MCF 10A (cell line): ENCODE data around the gene PPT2. TPM values are rescaled to one million over a fixed set of nuclear protein-coding genes. Genes with fewer than 3 reads are reported as not detected.

Experiments
- BruUV-seq: library from RNA; stranded (reverse); fragments of 400-500 nt; replicated peaks from 2 replicates; lab custom pipeline; 2021; lab: Mats Ljungman, UMichigan
- CTCF ChIA-PET: fragments of 300-600 bp; sonication (Branson Sonifier 250); formaldehyde crosslinking; extraction: SDS; loops from one replicate; lab custom pipeline; 2021; ENCODE audit warnings: antibody characterized with exemption, inconsistent platforms; lab: Yijun Ruan, JAX
- POLR2A ChIA-PET: fragments of 300-600, 350-650 bp; sonication (Branson Sonifier 250); formaldehyde crosslinking; extraction: SDS; loops from one replicate; lab custom pipeline; 2020; ENCODE audit warnings: antibody characterized with exemption, inconsistent platforms; lab: Yijun Ruan, JAX
- DNase-seq: peaks from one replicate; pipeline ENCODE4 v3.0.0-alpha.2; 2018; ENCODE audit not compliant: unreplicated experiment
- H3K27ac Mint-ChIP-seq: one replicate; pipeline ENCODE4 v1.8.0; 2022; ENCODE audit warnings: mild to moderate bottlenecking, low read depth, mixed read lengths; ENCODE audit not compliant: unreplicated experiment
- H3K27me3 Mint-ChIP-seq: one replicate; pipeline ENCODE4 v1.8.0; 2022; ENCODE audit warnings: mixed read lengths; ENCODE audit not compliant: insufficient read depth, unreplicated experiment
- H3K36me3 Mint-ChIP-seq: one replicate; pipeline ENCODE4 v1.8.0; 2022; ENCODE audit warnings: mild to moderate bottlenecking, moderate library complexity, mixed read lengths; ENCODE audit not compliant: insufficient read depth, unreplicated experiment
- H3K4me1 Mint-ChIP-seq: one replicate; pipeline ENCODE4 v1.8.0; 2022; ENCODE audit warnings: mixed read lengths; ENCODE audit not compliant: insufficient read depth, unreplicated experiment
- H3K4me3 Mint-ChIP-seq: one replicate; pipeline ENCODE4 v1.8.0; 2022; ENCODE audit warnings: mild to moderate bottlenecking, moderate library complexity, mixed read lengths; ENCODE audit not compliant: unreplicated experiment
- H3K9me3 Mint-ChIP-seq: one replicate; pipeline ENCODE4 v1.8.0; 2022; ENCODE audit warnings: mixed read lengths; ENCODE audit not compliant: unreplicated experiment
- intact Hi-C: fragments of 100-400 bp; cut with micrococcal nuclease; formaldehyde crosslinking; loops from 2 replicates; pipeline ENCODE4 v1.14.1; 2022
- total RNA-seq: library from RNA; stranded (reverse); gene quantifications from 2 replicates; pipeline ENCODE4 v1.2.3, GENCODE V29; 2022
- TF ChIP-seq, protein P1 (sequence below): fragments of 200-600 bp; IDR thresholded peaks from one replicate; pipeline ENCODE4 v1.8.0; 2022; ENCODE audit warnings: antibody characterized with exemption, mild to moderate bottlenecking; ENCODE audit not compliant: unreplicated experiment

PPT2 gene
- total RNA-seq, 1 experiment from 2014 or later, result 3.7 TPM

- no peaks in the 10 kb centered on the region for H3K27me3 Mint-ChIP-seq
- POLR2A ChIA-PET, result interaction anchor here (0.5 to 1.0 kb wide), 4 partner anchors 12 to 1274 kb away, joined by 3 to 9 read pairs (median 4); no protein-coding TSS in a partner anchor
- BruUV-seq, result no TSS peak
- no peaks in the 10 kb centered on the region for H3K9me3 Mint-ChIP-seq
- H3K4me3 Mint-ChIP-seq, result peak overlapping the region; percentile 86
- no peak for DNase-seq
- TF ChIP-seq, protein P1, sequence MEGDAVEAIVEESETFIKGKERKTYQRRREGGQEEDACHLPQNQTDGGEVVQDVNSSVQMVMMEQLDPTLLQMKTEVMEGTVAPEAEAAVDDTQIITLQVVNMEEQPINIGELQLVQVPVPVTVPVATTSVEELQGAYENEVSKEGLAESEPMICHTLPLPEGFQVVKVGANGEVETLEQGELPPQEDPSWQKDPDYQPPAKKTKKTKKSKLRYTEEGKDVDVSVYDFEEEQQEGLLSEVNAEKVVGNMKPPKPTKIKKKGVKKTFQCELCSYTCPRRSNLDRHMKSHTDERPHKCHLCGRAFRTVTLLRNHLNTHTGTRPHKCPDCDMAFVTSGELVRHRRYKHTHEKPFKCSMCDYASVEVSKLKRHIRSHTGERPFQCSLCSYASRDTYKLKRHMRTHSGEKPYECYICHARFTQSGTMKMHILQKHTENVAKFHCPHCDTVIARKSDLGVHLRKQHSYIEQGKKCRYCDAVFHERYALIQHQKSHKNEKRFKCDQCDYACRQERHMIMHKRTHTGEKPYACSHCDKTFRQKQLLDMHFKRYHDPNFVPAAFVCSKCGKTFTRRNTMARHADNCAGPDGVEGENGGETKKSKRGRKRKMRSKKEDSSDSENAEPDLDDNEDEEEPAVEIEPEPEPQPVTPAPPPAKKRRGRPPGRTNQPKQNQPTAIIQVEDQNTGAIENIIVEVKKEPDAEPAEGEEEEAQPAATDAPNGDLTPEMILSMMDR, result no peak
- CTCF ChIA-PET, result interaction anchor here (1.1 kb wide), 1 partner anchor 36 kb away, joined by 4 read pairs; no protein-coding TSS in a partner anchor
- H3K4me1 Mint-ChIP-seq, result peaks cover 18% of the 10 kb centered on the region
- H3K36me3 Mint-ChIP-seq, result peaks cover 16% of the 10 kb centered on the region
- H3K27ac Mint-ChIP-seq, result no peak overlapping the region
- intact Hi-C loops, result loop anchor here (10.0 kb wide), 1 partner anchor 178 kb away; the partner anchor contains the start of gene DXO
These were observed 975 bp upstream of the PPT2 start for GRCh38 chr6:32152769-32153563.

GRCh38 chr6:32154514-32155161 lies 697 bp downstream of the PPT2 start:
- peaks cover 25% of the 10 kb centered on the region for H3K36me3 Mint-ChIP-seq
- TF ChIP-seq, protein P1, result peak; percentile 56
- H3K4me1 Mint-ChIP-seq, result peaks cover 18% of the 10 kb centered on the region
- peak; percentile 71 for DNase-seq
- ChIA-PET POLR2A (interaction anchor here (0.7 to 1.1 kb wide), 5 partner anchors 14 to 36 kb away, joined by 3 to 6 read pairs (median 3); partner anchors contain the start of genes AGPAT1, ATF6B and FKBPL), CTCF (interaction anchor here (0.6 to 1.1 kb wide), 11 partner anchors 9 to 1495 kb away, joined by 3 to 6 read pairs (median 3); partner anchors contain the start of gene EGFL8)
- H3K27me3 Mint-ChIP-seq, result no peaks in the 10 kb centered on the region
- no peaks in the 10 kb centered on the region for H3K9me3 Mint-ChIP-seq
- intact Hi-C loops, result loop anchor here (1.0 to 10.0 kb wide), 4 partner anchors 23 to 180 kb away; partner anchors contain the start of gene DXO
- peak overlapping the region; percentile 83 for H3K27ac Mint-ChIP-seq
- BruUV-seq, result no TSS peak
- H3K4me3 Mint-ChIP-seq, result peak overlapping the region; percentile 86

DNA sequence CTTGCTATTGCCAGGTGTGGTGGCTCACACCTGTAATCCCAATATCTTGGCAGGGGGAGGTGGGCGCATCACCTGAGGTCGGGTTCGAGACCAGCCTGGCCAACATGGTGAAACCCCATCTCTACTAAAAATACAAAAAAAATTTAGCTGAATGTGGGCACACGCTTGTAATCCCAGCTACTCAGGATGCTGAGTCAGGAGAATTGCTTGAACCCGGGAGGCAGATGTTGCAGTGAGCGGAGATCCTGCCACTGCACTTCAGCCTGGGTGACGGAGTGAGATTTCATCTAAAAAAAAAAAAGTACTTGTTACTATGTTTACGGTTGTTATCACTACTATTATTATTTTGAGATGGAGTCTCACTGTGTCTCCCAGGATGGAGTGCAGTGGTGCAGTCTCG lies 3.0 kb downstream of the PPT2 start:
- ChIA-PET CTCF (no interaction called here), POLR2A (no interaction called here)
- Mint-ChIP-seq H3K27me3 (no peaks in the 10 kb centered on the region), H3K4me3 (no peak overlapping the region), H3K9me3 (no peaks in the 10 kb centered on the region), H3K4me1 (peaks cover 13% of the 10 kb centered on the region), H3K27ac (no peak overlapping the region), H3K36me3 (peaks cover 33% of the 10 kb centered on the region)
- intact Hi-C loops, result loop anchor here (10.0 kb wide), 1 partner anchor 182 kb away; the partner anchor contains the start of gene DXO
- TF ChIP-seq, protein P1, result no peak
- DNase-seq, result no peak
- no TSS peak for BruUV-seq
